Stomach smooth muscle (tissue), 2 donors: ENCODE measurements around the gene ANKS1A.

Source experiments
- H3K27ac ChIP-seq: one replicate; pipeline ENCODE4 v1.7.0; 2013; ENCODE audit warnings: mild to moderate bottlenecking, low read length, inconsistent platforms
- H3K27me3 ChIP-seq, 2 donors: one replicate each; pipeline ENCODE4 v1.7.0; 2013; ENCODE audit warnings: low read length in 2 of 2; ENCODE audit not compliant: insufficient read depth in 2 of 2, control insufficient read depth in 1 of 2
- H3K36me3 ChIP-seq, 2 donors: one replicate each; pipeline ENCODE4 v1.7.0; 2013; ENCODE audit warnings: low read length in 2 of 2; ENCODE audit not compliant: control insufficient read depth in 2 of 2, insufficient read depth in 2 of 2
- H3K4me1 ChIP-seq: one replicate; pipeline ENCODE4 v1.7.0; 2013; ENCODE audit warnings: low read length; ENCODE audit not compliant: control insufficient read depth, insufficient read depth
- H3K4me3 ChIP-seq, 2 donors: one replicate each; pipeline ENCODE4 v1.7.0; 2013; ENCODE audit warnings: low read length in 2 of 2
- H3K9ac ChIP-seq, 2 donors: one replicate each; pipeline ENCODE4 v1.7.0; 2013; ENCODE audit warnings: low read length in 2 of 2, mild to moderate bottlenecking in 1 of 2
- H3K9me3 ChIP-seq, 2 donors: one replicate each; pipeline ENCODE4 v1.7.0; 2013; ENCODE audit warnings: low read length in 2 of 2; ENCODE audit not compliant: control insufficient read depth in 2 of 2
- donor health status: healthy.
- donor health status: Pancreatic carcinoma.

The ANKS1A gene

GRCh38 chr6:34938268-34938667 lies 49.2 kb downstream of the ANKS1A start:
- Histone ChIP-seq H3K4me1 (no peaks in the 10 kb centered on the region), H3K27ac (no peak overlapping the region), H3K36me3 (no peaks in the 10 kb centered on the region)

GRCh38 chr6:34940030-34940434 lies 51.0 kb downstream of the ANKS1A start:
- Histone ChIP-seq H3K4me1 (no peaks in the 10 kb centered on the region), H3K9ac (no peak overlapping the region), H3K9me3 (no peaks in the 10 kb centered on the region), H3K27ac (no peak overlapping the region), H3K36me3 (no peaks in the 10 kb centered on the region), H3K4me3 (no peak overlapping the region), H3K27me3 (no peaks in the 10 kb centered on the region)

More at GRCh38 chr6:34938268-34938667, 49.2 kb downstream of the ANKS1A start:
- H3K9me3 ChIP-seq = no peaks in the 10 kb centered on the region
- no peak overlapping the region for H3K9ac ChIP-seq
- H3K27me3 ChIP-seq = no peaks in the 10 kb centered on the region
- no peak overlapping the region for H3K4me3 ChIP-seq

- no peak overlapping the region for H3K4me3 ChIP-seq
- no peaks in the 10 kb centered on the region for H3K9me3 ChIP-seq
- H3K27ac ChIP-seq = no peak overlapping the region
- H3K9ac ChIP-seq = no peak overlapping the region
- H3K4me1 ChIP-seq = no peaks in the 10 kb centered on the region
- H3K27me3 ChIP-seq = no peaks in the 10 kb centered on the region
- no peaks in the 10 kb centered on the region for H3K36me3 ChIP-seq
These were observed 52.4 kb downstream of the ANKS1A start for GRCh38 chr6:34941421-34941820.

- no peaks in the 10 kb centered on the region for H3K4me1 ChIP-seq
- no peaks in the 10 kb centered on the region for H3K36me3 ChIP-seq
- no peaks in the 10 kb centered on the region for H3K27me3 ChIP-seq
- no peak overlapping the region for H3K4me3 ChIP-seq
- no peak overlapping the region for H3K9ac ChIP-seq
- no peak overlapping the region for H3K27ac ChIP-seq
- no peaks in the 10 kb centered on the region for H3K9me3 ChIP-seq
These were observed 56.3 kb downstream of the ANKS1A start for GRCh38 chr6:34945317-34945716.

GRCh38 chr6:34947561-34947960 lies 58.5 kb downstream of the ANKS1A start:
- Histone ChIP-seq H3K9me3 (no peaks in the 10 kb centered on the region), H3K4me1 (no peaks in the 10 kb centered on the region), H3K27ac (no peak overlapping the region), H3K9ac (no peak overlapping the region), H3K4me3 (no peak overlapping the region), H3K36me3 (no peaks in the 10 kb centered on the region), H3K27me3 (no peaks in the 10 kb centered on the region)

- Histone ChIP-seq H3K27ac (no peak overlapping the region), H3K27me3 (no peaks in the 10 kb centered on the region), H3K9ac (no peak overlapping the region), H3K4me3 (no peak overlapping the region), H3K36me3 (no peaks in the 10 kb centered on the region), H3K9me3 (no peaks in the 10 kb centered on the region), H3K4me1 (no peaks in the 10 kb centered on the region)
These were observed 60.6 kb downstream of the ANKS1A start for GRCh38 chr6:34949636-34950035.

DNA sequence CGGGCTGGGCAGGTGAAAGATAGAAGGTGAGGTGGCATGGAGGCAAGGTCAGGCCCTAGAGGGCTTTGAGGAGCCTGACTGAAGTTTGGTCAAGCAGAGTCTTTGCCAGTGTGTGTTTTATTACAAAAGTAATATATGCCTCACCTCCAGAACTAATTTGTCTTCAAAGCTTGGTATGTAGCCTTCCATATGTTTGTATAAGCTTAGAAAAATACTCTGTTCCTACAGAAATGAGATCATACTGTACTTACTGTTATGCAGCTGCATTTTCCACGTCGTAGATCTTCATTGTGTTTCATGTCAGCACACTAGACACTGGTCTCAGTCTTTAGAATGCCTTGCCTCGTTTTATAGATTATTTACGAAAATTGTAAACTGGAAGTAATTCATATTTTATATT lies 61.8 kb downstream of the ANKS1A start:
- Histone ChIP-seq H3K9ac (no peak overlapping the region), H3K4me3 (no peak overlapping the region), H3K4me1 (no peaks in the 10 kb centered on the region), H3K27me3 (no peaks in the 10 kb centered on the region), H3K36me3 (no peaks in the 10 kb centered on the region), H3K9me3 (no peaks in the 10 kb centered on the region), H3K27ac (no peak overlapping the region)

- Histone ChIP-seq H3K4me3 (no peak overlapping the region), H3K9ac (no peak overlapping the region)
These were observed 62.7 kb downstream of the ANKS1A start for GRCh38 chr6:34951731-34952130.

DNA sequence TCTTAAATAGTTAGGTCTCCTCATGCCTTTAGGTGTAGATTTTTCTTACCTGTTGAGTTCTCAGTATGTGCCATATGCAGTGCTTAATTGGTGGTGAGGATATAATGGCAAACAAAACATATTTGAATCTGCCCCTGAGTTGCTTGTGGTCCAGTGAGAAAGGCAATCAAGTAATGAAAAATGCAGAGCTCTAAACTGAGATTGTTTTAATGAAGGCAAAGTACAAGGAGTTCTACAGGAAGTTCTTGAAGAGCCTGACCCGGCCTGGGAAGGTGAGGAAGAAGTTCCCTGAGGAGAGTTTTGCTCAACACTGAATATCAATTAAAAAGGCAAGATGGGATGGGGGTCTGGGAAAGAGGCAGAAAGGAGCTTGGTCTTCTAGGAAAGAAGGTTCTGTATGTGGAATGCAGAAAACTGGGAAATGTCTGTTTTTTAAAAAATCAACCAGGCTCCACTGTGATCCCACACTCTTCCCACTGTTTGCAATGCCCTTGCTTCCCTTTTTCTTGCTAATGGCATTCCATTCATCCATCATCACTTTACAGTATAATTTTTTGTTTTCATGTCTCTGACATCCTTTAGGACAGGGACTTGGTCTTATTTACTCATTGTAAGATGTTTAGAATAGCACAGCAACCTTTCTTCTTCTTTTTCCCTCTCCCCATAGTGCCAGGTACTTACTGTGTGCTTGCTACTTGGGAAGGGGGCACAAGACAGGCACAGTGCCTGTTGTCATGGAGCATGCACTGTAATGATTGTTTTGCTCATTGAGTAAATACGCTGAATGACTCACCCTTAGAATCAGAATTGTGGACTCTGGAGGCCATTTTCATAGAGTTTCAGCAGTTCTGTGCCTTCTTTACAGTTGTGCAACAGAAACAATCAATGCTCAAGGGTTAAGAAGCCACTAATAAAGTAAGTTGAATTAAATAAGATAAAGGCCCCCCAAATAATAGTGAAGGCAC lies 64.3 kb downstream of the ANKS1A start:
- Histone ChIP-seq H3K27me3 (no peaks in the 10 kb centered on the region), H3K9me3 (no peaks in the 10 kb centered on the region), H3K4me3 (no peak overlapping the region), H3K4me1 (peaks cover 11% of the 10 kb centered on the region), H3K9ac (no peak overlapping the region), H3K36me3 (no peaks in the 10 kb centered on the region), H3K27ac (no peak overlapping the region)

More at GRCh38 chr6:34951731-34952130, 62.7 kb downstream of the ANKS1A start:
- peaks cover 1% of the 10 kb centered on the region for H3K4me1 ChIP-seq
- no peaks in the 10 kb centered on the region for H3K36me3 ChIP-seq
- H3K27ac ChIP-seq = no peak overlapping the region
- no peaks in the 10 kb centered on the region for H3K9me3 ChIP-seq
- H3K27me3 ChIP-seq = no peaks in the 10 kb centered on the region

GRCh38 chr6:34955442-34955841 lies 66.4 kb downstream of the ANKS1A start:
- Histone ChIP-seq H3K36me3 (no peaks in the 10 kb centered on the region), H3K27ac (no peak overlapping the region), H3K4me3 (no peak overlapping the region), H3K4me1 (peaks cover 11% of the 10 kb centered on the region), H3K9me3 (no peaks in the 10 kb centered on the region), H3K9ac (no peak overlapping the region), H3K27me3 (no peaks in the 10 kb centered on the region)

- Histone ChIP-seq H3K9me3 (no peaks in the 10 kb centered on the region), H3K9ac (peak overlapping the region in 1 of 2 donors; percentile 29), H3K27ac (no peak overlapping the region), H3K27me3 (no peaks in the 10 kb centered on the region), H3K4me3 (no peak overlapping the region), H3K36me3 (no peaks in the 10 kb centered on the region), H3K4me1 (peaks cover 11% of the 10 kb centered on the region)
These were observed 68.3 kb downstream of the ANKS1A start for GRCh38 chr6:34957231-34957783.
